Neutrophil (primary cell): ENCODE measurements around the gene PXK.

Source experiments
- H3K27ac ChIP-seq: fragments of 200-600 bp; sonication (generic); 2 replicates; pipeline ENCODE4 v1.5.1; 2016; ENCODE audit warnings: mild to moderate bottlenecking, moderate library complexity
- H3K27me3 ChIP-seq: fragments of 200-600 bp; sonication (generic); 2 replicates; pipeline ENCODE4 v1.6.0; 2016; ENCODE audit warnings: mild to moderate bottlenecking
- H3K36me3 ChIP-seq: fragments of 200-600 bp; sonication (generic); 2 replicates; pipeline ENCODE4 v1.5.1; 2017
- H3K4me1 ChIP-seq, 2 experiments: fragments of 200-600 bp in 1 of 2; sonication (generic) in 1 of 2; 1 replicate in 1 of 2; 2 replicates in 1 of 2; pipeline versions ENCODE4 v1.5.1 to v1.6.1; 2013 to 2016; ENCODE audit warnings: low read depth in 1 of 2, low read length in 1 of 2, mild to moderate bottlenecking in 1 of 2, moderate library complexity in 1 of 2; ENCODE audit not compliant: control insufficient read depth in 1 of 2, insufficient read depth in 1 of 2
- H3K4me3 ChIP-seq, 2 experiments: fragments of 200-600 bp in 1 of 2; sonication (generic) in 1 of 2; 1 replicate in 1 of 2; 2 replicates in 1 of 2; pipeline ENCODE4 v1.5.1; 2013 to 2016; ENCODE audit warnings: low read depth in 1 of 2, low read length in 1 of 2, mild to moderate bottlenecking in 1 of 2, moderate library complexity in 1 of 2
- H3K9me3 ChIP-seq: fragments of 200-600 bp; sonication (generic); 2 replicates; pipeline ENCODE4 v1.5.1; 2016
- CTCF ChIP-seq: fragments of 200-600 bp; sonication (generic); IDR thresholded peaks from 2 replicates; pipeline ENCODE4 v1.5.1; 2016; ENCODE audit warnings: antibody characterized with exemption

The PXK gene

GRCh38 chr3:58386626-58387365, 54.1 kb downstream of the PXK start:
- H3K27me3 ChIP-seq: no peaks in the 10 kb centered on the region
- no peaks in the 10 kb centered on the region for H3K9me3 ChIP-seq
- TF ChIP-seq CTCF: no peak
- H3K4me3 ChIP-seq: no peak overlapping the region
- peak overlapping the region; percentile 45 for H3K27ac ChIP-seq
- peaks cover 72% of the 10 kb centered on the region for H3K36me3 ChIP-seq
- H3K4me1 ChIP-seq: peaks cover 8 to 19% of the 10 kb centered on the region in 2 experiments

DNA sequence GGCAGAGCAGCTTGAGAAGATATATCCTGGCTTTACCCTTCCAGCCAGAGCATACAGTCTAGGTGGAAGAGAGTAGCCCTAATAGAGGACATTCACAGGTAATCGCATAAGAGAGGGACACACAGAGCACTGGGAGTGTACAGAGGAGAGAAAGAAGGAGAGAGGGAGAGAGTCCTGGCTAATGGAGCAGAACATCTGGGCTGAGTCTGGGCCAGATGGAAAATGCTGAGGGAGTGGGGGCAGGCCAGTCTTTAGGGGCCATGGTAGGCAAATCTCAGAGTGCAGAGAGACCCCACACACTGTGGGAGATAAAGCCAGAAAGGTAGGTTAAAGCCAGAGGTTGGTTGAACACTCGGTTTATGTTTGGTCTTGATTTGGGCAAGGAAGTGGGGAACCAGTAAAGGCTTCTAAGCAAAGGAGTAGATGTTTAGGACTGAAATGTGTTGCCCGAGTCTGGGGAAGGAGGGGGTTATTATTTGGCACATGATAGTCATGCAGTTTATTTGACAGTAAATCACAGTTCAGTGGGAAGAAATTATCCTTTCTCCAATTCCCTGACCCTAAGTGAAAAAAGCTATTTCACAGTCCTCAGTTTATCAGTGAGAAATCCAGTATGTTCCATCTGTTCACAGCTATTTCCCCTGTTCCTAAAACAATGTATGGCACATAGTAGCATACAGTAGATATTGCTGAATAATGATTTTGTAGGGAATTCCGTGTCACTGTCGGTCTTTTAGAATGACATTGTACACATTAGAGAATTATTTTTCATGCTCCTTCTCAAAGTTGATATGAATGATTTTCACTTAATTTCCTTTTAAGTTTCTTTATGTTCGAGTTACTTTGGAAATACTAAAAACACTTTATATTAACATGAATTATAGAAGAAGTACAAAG, 55.2 kb downstream of the PXK start:
- no peaks in the 10 kb centered on the region for H3K9me3 ChIP-seq
- H3K27ac ChIP-seq: peak overlapping the region; percentile 45
- H3K4me1 ChIP-seq: peaks cover 8 to 19% of the 10 kb centered on the region in 2 experiments

GRCh38 chr3:58388550-58389091, 55.9 kb downstream of the PXK start:
- Histone ChIP-seq H3K27me3 (no peaks in the 10 kb centered on the region), H3K4me1 (peaks cover 8 to 19% of the 10 kb centered on the region in 2 experiments), H3K36me3 (peaks cover 68% of the 10 kb centered on the region), H3K4me3 (no peak overlapping the region), H3K9me3 (no peaks in the 10 kb centered on the region), H3K27ac (peak overlapping the region; percentile 45)
- TF ChIP-seq CTCF: no peak

More for the DNA sequence above, 55.2 kb downstream of the PXK start:
- H3K4me3 ChIP-seq: no peak overlapping the region
- peaks cover 71% of the 10 kb centered on the region for H3K36me3 ChIP-seq
- no peak for TF ChIP-seq CTCF
- H3K27me3 ChIP-seq: no peaks in the 10 kb centered on the region

DNA sequence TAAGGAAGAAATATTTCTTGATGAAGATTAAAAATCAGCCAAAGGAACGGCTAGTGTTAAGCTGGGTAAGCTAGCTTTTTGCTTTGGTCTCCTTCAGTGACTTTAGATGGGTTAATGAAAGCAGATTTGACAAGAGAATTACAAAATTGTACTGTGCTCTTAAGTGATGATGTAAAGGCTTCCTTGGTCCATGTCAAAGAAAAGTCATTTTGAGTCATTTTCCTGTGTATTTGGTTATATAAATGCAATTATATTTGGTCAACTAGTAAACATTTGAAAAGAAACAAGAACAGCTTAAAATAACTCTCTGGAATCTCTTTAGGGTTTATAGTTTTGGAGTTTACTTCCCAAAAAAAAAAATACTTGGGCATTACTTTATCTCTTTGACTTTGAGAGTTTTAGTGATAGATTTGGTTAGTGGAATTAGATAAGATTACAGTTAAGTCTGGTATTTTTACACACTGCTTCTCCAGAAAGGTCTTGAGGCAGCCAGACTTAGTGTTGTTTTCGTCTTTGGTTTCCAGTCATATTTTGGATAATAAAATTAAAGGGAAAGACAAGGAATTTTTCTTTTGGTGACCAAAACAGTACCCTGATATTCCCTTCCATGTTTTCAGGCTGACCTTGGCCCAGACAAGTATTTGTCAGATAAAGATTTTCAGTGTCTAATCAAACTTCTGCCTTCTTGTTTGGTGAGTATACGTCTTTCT, 58.6 kb downstream of the PXK start:
- Histone ChIP-seq H3K36me3 (peaks cover 71% of the 10 kb centered on the region), H3K27me3 (no peaks in the 10 kb centered on the region), H3K4me1 (peaks cover 8 to 18% of the 10 kb centered on the region in 2 experiments), H3K4me3 (no peak overlapping the region), H3K9me3 (no peaks in the 10 kb centered on the region), H3K27ac (no peak overlapping the region)
- no peak for TF ChIP-seq CTCF

GRCh38 chr3:58392181-58392580, 59.5 kb downstream of the PXK start:
- peaks cover 71% of the 10 kb centered on the region for H3K36me3 ChIP-seq
- TF ChIP-seq CTCF: no peak
- no peaks in the 10 kb centered on the region for H3K9me3 ChIP-seq
- no peak overlapping the region for H3K27ac ChIP-seq
- H3K4me3 ChIP-seq: no peak overlapping the region
- H3K27me3 ChIP-seq: no peaks in the 10 kb centered on the region
- H3K4me1 ChIP-seq: peaks cover 8 to 11% of the 10 kb centered on the region in 2 experiments
